HepG2 (cell line): Measurements from ENCODE around the gene ZBTB32. TPM values are rescaled to one million over a fixed set of nuclear protein-coding genes. Genes with fewer than 3 reads are reported as not detected.

Source experiments
- EHMT2 ChIP-seq: fragments of 200-600 bp; sonication (generic); IDR thresholded peaks from 2 replicates; pipeline ENCODE4 v1.7.0; 2017; ENCODE audit warnings: antibody characterized with exemption, low read depth, low read length, borderline replicate concordance
- FIP1L1 ChIP-seq: fragments of 200-400 bp; formaldehyde crosslinking; IDR thresholded peaks from 2 replicates; pipeline ENCODE4 v1.6.1; 2018; ENCODE audit warnings: low read depth, mild to moderate bottlenecking, low read length, moderate library complexity, borderline replicate concordance; ENCODE audit not compliant: insufficient read depth
- FOXC1 ChIP-seq: sonication (generic); formaldehyde crosslinking; IDR thresholded peaks from 2 replicates; pipeline ENCODE4 v1.8.0; 2022; ENCODE audit warnings: mild to moderate bottlenecking, missing genetic modification reagents, borderline replicate concordance
- GABPA ChIP-seq, 2 experiments: IDR thresholded peaks; 2 replicates each; pipeline ENCODE4 v1.6.1; 2011 to 2016; ENCODE audit warnings: low read depth in 2 of 2, low read length in 1 of 2, missing biosample characterization in 1 of 2, missing genetic modification characterization in 1 of 2
- HCFC1 ChIP-seq: fragments of 150-350 bp; IDR thresholded peaks from 2 replicates; pipeline ENCODE4 v1.6.1; 2014; ENCODE audit warnings: low read depth, low read length
- MAF1 ChIP-seq: sonication (generic); formaldehyde crosslinking; IDR thresholded peaks from 2 replicates; pipeline ENCODE4 v1.5.0; 2020; ENCODE audit warnings: missing genetic modification reagents, borderline replicate concordance
- MAFG ChIP-seq: sonication (generic); formaldehyde crosslinking; IDR thresholded peaks from 2 replicates; pipeline ENCODE4 v1.5.1; 2020; ENCODE audit warnings: mild to moderate bottlenecking, missing genetic modification reagents
- MBD4 ChIP-seq: IDR thresholded peaks from 2 replicates; pipeline ENCODE4 v1.6.1; 2012; ENCODE audit warnings: low read length, inconsistent platforms, borderline replicate concordance
- MEIS1 ChIP-seq: sonication (generic); formaldehyde crosslinking; IDR thresholded peaks from 2 replicates; pipeline ENCODE4 v1.9.0; 2021; ENCODE audit warnings: mild to moderate bottlenecking, missing genetic modification reagents, moderate library complexity, borderline replicate concordance
- MEIS2 ChIP-seq: sonication (generic); formaldehyde crosslinking; IDR thresholded peaks from 2 replicates; pipeline ENCODE4 v1.9.0; 2021; ENCODE audit warnings: mild to moderate bottlenecking, missing genetic modification reagents
- MIER2 ChIP-seq: IDR thresholded peaks from 2 replicates; pipeline ENCODE4 v1.6.1; 2016; ENCODE audit warnings: missing biosample characterization, missing genetic modification reagents
- MTF1 ChIP-seq: sonication (generic); formaldehyde crosslinking; IDR thresholded peaks from 2 replicates; pipeline ENCODE4 v1.5.0; 2020; ENCODE audit warnings: missing genetic modification reagents
- MXI1 ChIP-seq: IDR thresholded peaks from 3 replicates; pipeline ENCODE4 v1.6.1; 2012; ENCODE audit warnings: low read depth, low read length, inconsistent platforms, borderline replicate concordance
- MZF1 ChIP-seq: sonication (generic); formaldehyde crosslinking; IDR thresholded peaks from 2 replicates; pipeline ENCODE4 v1.8.1; 2023; ENCODE audit warnings: mild to moderate bottlenecking, missing genetic modification reagents, borderline replicate concordance
- PAX8 ChIP-seq: sonication (generic); formaldehyde crosslinking; IDR thresholded peaks from 2 replicates; pipeline ENCODE4 v1.8.0; 2022; ENCODE audit warnings: mild to moderate bottlenecking, missing genetic modification reagents, borderline replicate concordance
- PHF21A ChIP-seq: sonication (generic); formaldehyde crosslinking; IDR thresholded peaks from 2 replicates; pipeline ENCODE4 v1.5.0; 2020; ENCODE audit warnings: mild to moderate bottlenecking, missing genetic modification reagents
- RBAK ChIP-seq: sonication (generic); formaldehyde crosslinking; IDR thresholded peaks from 2 replicates; pipeline ENCODE4 v1.5.1; 2020; ENCODE audit warnings: mild to moderate bottlenecking, missing genetic modification reagents
- SCMH1 ChIP-seq: sonication (generic); formaldehyde crosslinking; IDR thresholded peaks from 2 replicates; pipeline ENCODE4 v1.9.0; 2021; ENCODE audit warnings: missing genetic modification reagents, mild to moderate bottlenecking, borderline replicate concordance
- SP140L ChIP-seq: sonication (generic); formaldehyde crosslinking; IDR thresholded peaks from 2 replicates; pipeline ENCODE4 v1.4.0; 2020; ENCODE audit warnings: missing genetic modification reagents, borderline replicate concordance
- THRA ChIP-seq: sonication (generic); formaldehyde crosslinking; IDR thresholded peaks from 2 replicates; pipeline ENCODE4 v1.4.0; 2020; ENCODE audit warnings: missing genetic modification reagents, borderline replicate concordance
- ZBTB8A ChIP-seq: sonication (generic); formaldehyde crosslinking; IDR thresholded peaks from 2 replicates; pipeline ENCODE4 v1.4.0; 2020; ENCODE audit warnings: mild to moderate bottlenecking, low read depth, missing genetic modification reagents, borderline replicate concordance
- ZIK1 ChIP-seq: sonication (generic); formaldehyde crosslinking; IDR thresholded peaks from 2 replicates; pipeline ENCODE4 v1.5.0; 2020; ENCODE audit warnings: mild to moderate bottlenecking, low read depth, missing genetic modification reagents, borderline replicate concordance
- ZNF232 ChIP-seq: sonication (generic); formaldehyde crosslinking; IDR thresholded peaks from 2 replicates; pipeline ENCODE4 v1.4.0; 2020; ENCODE audit warnings: missing genetic modification reagents, borderline replicate concordance
- ZNF234 ChIP-seq: sonication (generic); formaldehyde crosslinking; conservative IDR thresholded peaks from 2 replicates; pipeline ENCODE4 v1.5.1; 2020; ENCODE audit warnings: mild to moderate bottlenecking, missing genetic modification reagents
- ZNF296 ChIP-seq: sonication (generic); formaldehyde crosslinking; conservative IDR thresholded peaks from 2 replicates; pipeline ENCODE4 v1.5.0; 2020; ENCODE audit warnings: mild to moderate bottlenecking, missing genetic modification reagents
- ZNF451 ChIP-seq: sonication (generic); formaldehyde crosslinking; IDR thresholded peaks from 2 replicates; pipeline ENCODE4 v1.5.0; 2020; ENCODE audit warnings: mild to moderate bottlenecking, missing genetic modification reagents
- ZNF549 ChIP-seq: sonication (generic); formaldehyde crosslinking; IDR thresholded peaks from 2 replicates; pipeline ENCODE4 v1.5.0; 2020; ENCODE audit warnings: missing genetic modification reagents
- ZNF567 ChIP-seq: sonication (generic); formaldehyde crosslinking; IDR thresholded peaks from 2 replicates; pipeline ENCODE4 v1.8.1; 2023; ENCODE audit warnings: mild to moderate bottlenecking, missing genetic modification reagents, borderline replicate concordance
- ZNF598 ChIP-seq: sonication (generic); formaldehyde crosslinking; IDR thresholded peaks from 2 replicates; pipeline ENCODE4 v1.5.1; 2020; ENCODE audit warnings: mild to moderate bottlenecking, missing genetic modification reagents, borderline replicate concordance
- ZNF614 ChIP-seq: IDR thresholded peaks from 2 replicates; pipeline ENCODE4 v1.6.1; 2018; ENCODE audit warnings: missing biosample characterization, missing genetic modification reagents, inconsistent platforms, borderline replicate concordance
- ZNF790 ChIP-seq: sonication (generic); formaldehyde crosslinking; IDR thresholded peaks from 2 replicates; pipeline ENCODE4 v1.8.0; 2022; ENCODE audit warnings: missing genetic modification reagents, mild to moderate bottlenecking, borderline replicate concordance
- polyA plus RNA-seq, 8 experiments: library from polyadenylated mRNA; depleted of rRNA in 3 of 8; stranded (reverse) in 7 of 8; unstranded in 1 of 8; fragments of >200 nt; fragmentation: Illumina TruSeq in 4 of 8; extraction: Trizol in 4 of 8; gene quantifications; 2 replicates each; pipeline versions ENCODE4 v1.2.1 to v1.2.3, GENCODE V29; 2011 to 2016; ENCODE audit warnings: low read depth in 4 of 8, missing spikeins in 1 of 8, mixed read lengths in 1 of 8; ENCODE audit not compliant: insufficient read depth in 1 of 8
- total RNA-seq, 5 experiments: library from RNA; depleted of rRNA; stranded (reverse); fragments of >200 nt; fragmentation: Illumina TruSeq; extraction: Trizol; gene quantifications; 2 replicates each; pipeline ENCODE4 v1.2.3, GENCODE V29; 2016; ENCODE audit warnings: low read depth in 1 of 5

Gene ZBTB32
- total and polyA plus RNA-seq, 2 of the 13 experiments (the other 11 are each of a cell fraction or from before 2014, with no cell fraction given) = not detected

GRCh38 chr19:35744430-35745327 is 40.3 kb downstream of the ZBTB32 start (continued):
- no peak for TF ChIP-seq ZNF451
- TF ChIP-seq MEIS2 = no peak
- 0 out of 2 replicates have a peak, but pooled peaks have one; percentile 59 for TF ChIP-seq FOXC1
- TF ChIP-seq ZNF567 = no peak
- TF ChIP-seq THRA (CRISPR knock-in tag) = no peak
- no peak for TF ChIP-seq ZNF232 (CRISPR knock-in tag)
- TF ChIP-seq HCFC1 = peak; percentile 41; the same call in 1 of the 2 replicates
- TF ChIP-seq ZNF296 (CRISPR knock-in tag) = no peak
- TF ChIP-seq MBD4 = no peak
- TF ChIP-seq MZF1 = no peak
- TF ChIP-seq MXI1 = peak; percentile 89; the same call in 2 of the 3 replicates
- no peak for TF ChIP-seq ZBTB8A (CRISPR knock-in tag)
- no peak for TF ChIP-seq ZIK1 (CRISPR knock-in tag)
- no peak for TF ChIP-seq MAFG (CRISPR knock-in tag)
- TF ChIP-seq MAF1 (CRISPR knock-in tag) = no peak
- TF ChIP-seq GABPA (IDR thresholded peaks at IDR 0.05; ENCODE audit: low read depth, low read length) = peak; percentile 41; the same call in 1 of the 2 replicates
- TF ChIP-seq GABPA (CRISPR knock-in tag; IDR thresholded peaks at IDR 0.05; ENCODE audit: low read depth) = no peak
- TF ChIP-seq ZNF234 (CRISPR knock-in tag) = no peak
- TF ChIP-seq MTF1 (CRISPR knock-in tag) = no peak
- TF ChIP-seq EHMT2 = no peak
- no peak for TF ChIP-seq SCMH1
- no peak for TF ChIP-seq PAX8 (CRISPR knock-in tag)
- no peak for TF ChIP-seq ZNF598 (CRISPR knock-in tag)
- no peak for TF ChIP-seq PHF21A (CRISPR knock-in tag)
- TF ChIP-seq ZNF549 = no peak
- no peak for TF ChIP-seq RBAK (CRISPR knock-in tag)
- TF ChIP-seq ZNF614 (CRISPR knock-in tag) = no peak
- TF ChIP-seq FIP1L1 = no peak
- TF ChIP-seq SP140L (CRISPR knock-in tag) = no peak
- TF ChIP-seq ZNF790 = no peak
- no peak for TF ChIP-seq MIER2 (CRISPR knock-in tag)
- TF ChIP-seq MEIS1 (CRISPR knock-in tag) = no peak
